H1 (cell line): ENCODE results near the gene SERGEF.

Experiments
- ATF2 ChIP-seq: IDR thresholded peaks from 2 replicates; pipeline ENCODE4 v1.6.1; 2012; ENCODE audit warnings: low read length, inconsistent platforms
- CEBPB ChIP-seq: IDR thresholded peaks from 2 replicates; pipeline ENCODE4 v1.6.1; 2012; ENCODE audit warnings: low read depth, low read length
- CTCF ChIP-seq, 3 experiments: IDR thresholded peaks; 1 replicate in 2 of 3; 2 replicates in 1 of 3; pipeline versions ENCODE4 v1.5.1 to v1.6.1; 2011; ENCODE audit warnings: low read length in 3 of 3, mild to moderate bottlenecking in 3 of 3, inconsistent platforms in 2 of 3, low read depth in 1 of 3, moderate library complexity in 1 of 3; ENCODE audit not compliant: insufficient read depth in 1 of 3; ENCODE audit errors: control extremely low read depth in 1 of 3
- EZH2 ChIP-seq: fragments of 200-600 bp; sonication (generic); IDR thresholded peaks from 2 replicates; pipeline ENCODE4 v1.7.1; 2012; ENCODE audit warnings: low read depth, mild to moderate bottlenecking, moderate library complexity, low read length, inconsistent platforms; ENCODE audit not compliant: severe bottlenecking
- MAFK ChIP-seq: IDR thresholded peaks from 2 replicates; pipeline ENCODE4 v1.6.1; 2012; ENCODE audit warnings: low read depth, mild to moderate bottlenecking, improper control_type of control experiment, low read length
- NRF1 ChIP-seq: IDR thresholded peaks from 2 replicates; pipeline ENCODE4 v1.6.1; 2011; ENCODE audit warnings: mild to moderate bottlenecking, low read depth, low read length, improper control_type of control experiment
- POLR2A ChIP-seq, 2 experiments: IDR thresholded peaks; 1 replicate in 1 of 2; 2 replicates in 1 of 2; pipeline ENCODE4 v1.6.1; 2011; ENCODE audit warnings: low read depth in 2 of 2, low read length in 2 of 2, mild to moderate bottlenecking in 2 of 2; ENCODE audit errors: control extremely low read depth in 1 of 2
- POLR2AphosphoS5 ChIP-seq: IDR thresholded peaks from 2 replicates; pipeline ENCODE4 v1.6.1; 2011; ENCODE audit warnings: low read depth, low read length
- POU5F1 ChIP-seq: IDR thresholded peaks from 2 replicates; pipeline ENCODE4 v1.6.1; 2011; ENCODE audit warnings: low read depth, mild to moderate bottlenecking, low read length, moderate library complexity
- RAD21 ChIP-seq, 2 experiments: IDR thresholded peaks in 1 of 2; conservative IDR thresholded peaks in 1 of 2; 2 replicates each; pipeline ENCODE4 v1.6.1; 2011; ENCODE audit warnings: low read depth in 2 of 2, low read length in 2 of 2, improper control_type of control experiment in 1 of 2, inconsistent platforms in 1 of 2, mild to moderate bottlenecking in 1 of 2, moderate library complexity in 1 of 2
- SIRT6 ChIP-seq: IDR thresholded peaks from one replicate; pipeline ENCODE4 v1.7.1; 2012; ENCODE audit warnings: low read length, inconsistent platforms
- TAF1 ChIP-seq: IDR thresholded peaks from 2 replicates; pipeline ENCODE4 v1.6.1; 2011; ENCODE audit warnings: mild to moderate bottlenecking, low read depth, low read length
- ZNF274 ChIP-seq: IDR thresholded peaks from 2 replicates; pipeline ENCODE4 v1.7.0; 2012; ENCODE audit warnings: low read length, borderline replicate concordance; ENCODE audit errors: extremely low read depth

GRCh38 chr11:17883946-17884345 is 128.9 kb downstream of the SERGEF start:
- no peak for TF ChIP-seq EZH2
- no peak for TF ChIP-seq NRF1
- TF ChIP-seq POU5F1 = no peak
- TF ChIP-seq CTCF (IDR thresholded peaks at IDR 0.05; ENCODE audit: control extremely low read depth in 1 of 3, insufficient read depth in 1 of 3, low read depth in 1 of 3, low read length in 3 of 3) = no peak
- no peak for TF ChIP-seq POLR2A (IDR thresholded peaks at IDR 0.05; ENCODE audit: control extremely low read depth in 1 of 2, low read depth in 2 of 2, low read length in 2 of 2)
- TF ChIP-seq MAFK = no peak
- TF ChIP-seq CEBPB = no peak
- TF ChIP-seq POLR2AphosphoS5 = no peak
- TF ChIP-seq TAF1 = no peak
- TF ChIP-seq ATF2 = no peak
- no peak for TF ChIP-seq ZNF274
- no peak for TF ChIP-seq RAD21 (IDR thresholded peaks at IDR 0.05 in 1 of 2, conservative IDR thresholded peaks at IDR 0.05 in 1 of 2; ENCODE audit: low read depth in 2 of 2, low read length in 2 of 2)
- TF ChIP-seq SIRT6 = no peak
